WI38 (cell line): ENCODE results near the gene HMGN4.
"Not testable (repeated sequence)": the region's sequence is repeated elsewhere in the genome, so short reads cannot be mapped to it uniquely, and the experiment has no call there.

Experiments
- H3K4me3 ChIP-seq: 2 replicates; pipeline ENCODE4 v1.5.1; 2011; ENCODE audit warnings: low read depth, mild to moderate bottlenecking, control low read depth, low read length
- CTCF ChIP-seq: IDR thresholded peaks from 2 replicates; pipeline ENCODE4 v1.5.1; 2012; ENCODE audit warnings: low read depth, mild to moderate bottlenecking, control low read depth, low read length

HMGN4 gene

GRCh38 chr6:26516481-26517427 is 21.4 kb upstream of the HMGN4 start:
- no peak overlapping the region for H3K4me3 ChIP-seq
- TF ChIP-seq CTCF, result no peak

- no peak for TF ChIP-seq CTCF
These were observed 18.8 kb upstream of the HMGN4 start for GRCh38 chr6:26519359-26519758.

GRCh38 chr6:26520237-26520849 is 17.8 kb upstream of the HMGN4 start:
- no peak for TF ChIP-seq CTCF
- peak overlapping the region; percentile 50; the same call in 1 of the 2 replicates for H3K4me3 ChIP-seq

More at GRCh38 chr6:26519359-26519758, 18.8 kb upstream of the HMGN4 start:
- no peak overlapping the region for H3K4me3 ChIP-seq

GRCh38 chr6:26520850-26521599 is 17.1 kb upstream of the HMGN4 start:
- peak overlapping the region; percentile 45 for H3K4me3 ChIP-seq
- TF ChIP-seq CTCF, result no peak

GRCh38 chr6:26521600-26522391 is 16.4 kb upstream of the HMGN4 start:
- TF ChIP-seq CTCF, result peak; percentile 25; the same call in 1 of the 2 replicates
- H3K4me3 ChIP-seq, result peak overlapping the region; percentile 45

GRCh38 chr6:26522486-26523228 is 15.5 kb upstream of the HMGN4 start:
- peak overlapping the region; percentile 45; the same call in 1 of the 2 replicates for H3K4me3 ChIP-seq

- not testable (repeated sequence) for H3K4me3 ChIP-seq
These were observed 13.9 kb upstream of the HMGN4 start for GRCh38 chr6:26524314-26524713.
